DOHH2 (cell line): ENCODE measurements around the gene WDR18.

Experiments
- H3F3A ChIP-seq: fragments of 200-600 bp; sonication (generic), shearing (Covaris generic); 2 replicates; pipeline ENCODE4 v1.6.0; 2016; ENCODE audit warnings: antibody characterized with exemption, mild to moderate bottlenecking; ENCODE audit not compliant: control insufficient read depth, insufficient read depth
- H3K27ac ChIP-seq: fragments of 200-600 bp; sonication (generic); 2 replicates; pipeline ENCODE4 v1.5.1; 2014; ENCODE audit warnings: low read depth, mild to moderate bottlenecking, low read length, moderate library complexity
- H3K27me3 ChIP-seq: fragments of 200-600 bp; sonication (generic); 2 replicates; pipeline ENCODE4 v1.6.1; 2014; ENCODE audit warnings: mild to moderate bottlenecking, low read length, mixed read lengths; ENCODE audit not compliant: control insufficient read depth
- H3K36me3 ChIP-seq: fragments of 200-600 bp; sonication (generic); 2 replicates; pipeline ENCODE4 v1.6.1; 2014; ENCODE audit warnings: mild to moderate bottlenecking, low read length, moderate library complexity, mixed read lengths; ENCODE audit not compliant: control insufficient read depth
- H3K4me1 ChIP-seq: fragments of 200-600 bp; sonication (generic); 2 replicates; pipeline ENCODE4 v1.6.1; 2014; ENCODE audit warnings: mild to moderate bottlenecking, low read length, mixed read lengths; ENCODE audit not compliant: control insufficient read depth
- H3K4me2 ChIP-seq: fragments of 200-600 bp; sonication (generic); 2 replicates; pipeline ENCODE4 v1.6.0; 2014; ENCODE audit warnings: mild to moderate bottlenecking, low read length, moderate library complexity
- H3K4me3 ChIP-seq: fragments of 200-600 bp; sonication (generic); 2 replicates; pipeline ENCODE4 v1.5.1; 2014; ENCODE audit warnings: mild to moderate bottlenecking, low read length, mixed read lengths
- H3K79me2 ChIP-seq: fragments of 200-600 bp; sonication (generic); 2 replicates; pipeline ENCODE4 v1.6.1; 2014; ENCODE audit warnings: mild to moderate bottlenecking, low read length, mixed read lengths; ENCODE audit not compliant: control insufficient read depth
- H3K9me2 ChIP-seq: fragments of 200-600 bp; sonication (generic); replicated peaks from 2 replicates; pipeline ENCODE4 v1.6.1; 2014; ENCODE audit warnings: mild to moderate bottlenecking, low read length, mixed read lengths; ENCODE audit not compliant: control insufficient read depth
- H3K9me3 ChIP-seq: fragments of 200-600 bp; sonication (generic); 2 replicates; pipeline ENCODE4 v1.6.1; 2014; ENCODE audit warnings: antibody characterized with exemption, low read length, mixed read lengths; ENCODE audit not compliant: control insufficient read depth, insufficient read depth
- H4K20me1 ChIP-seq: fragments of 200-600 bp; sonication (generic); 2 replicates; pipeline ENCODE4 v1.6.0; 2014; ENCODE audit warnings: low read depth, mild to moderate bottlenecking, antibody characterized with exemption, low read length, moderate library complexity; ENCODE audit not compliant: control insufficient read depth, insufficient read depth
- CTCF ChIP-seq: fragments of 200-600 bp; sonication (generic); IDR thresholded peaks from one replicate; pipeline ENCODE4 v1.5.1; 2014; ENCODE audit warnings: antibody characterized with exemption, mild to moderate bottlenecking, low read depth, low read length; ENCODE audit not compliant: poor library complexity, severe bottlenecking
- EZH2phosphoT487 ChIP-seq: fragments of 200-600 bp; sonication (generic); IDR thresholded peaks from 2 replicates; pipeline ENCODE4 v1.6.1; 2017; ENCODE audit warnings: borderline replicate concordance, mild to moderate bottlenecking, antibody characterized with exemption, low read length, moderate library complexity, mixed read lengths

WDR18 gene

GRCh38 chr19:952049-952679 is 32.0 kb upstream of the WDR18 start:
- Histone ChIP-seq H3K27ac (no peak overlapping the region), H3K4me1 (peaks cover 52% of the 10 kb centered on the region), H4K20me1 (no peaks in the 10 kb centered on the region; the same call in none of the 2 replicates), H3K36me3 (no peaks in the 10 kb centered on the region), H3K4me3 (no peak overlapping the region), H3K9me3 (no peaks in the 10 kb centered on the region), H3F3A (no peaks in the 10 kb centered on the region), H3K9me2 (no peaks in the 10 kb centered on the region), H3K27me3 (peaks cover 69% of the 10 kb centered on the region), H3K79me2 (no peaks in the 10 kb centered on the region), H3K4me2 (no peak overlapping the region; the same call in 1 of the 2 replicates)
- TF ChIP-seq CTCF (no peak), EZH2phosphoT487 (no peak)

- H3F3A ChIP-seq, result no peaks in the 10 kb centered on the region
- no peaks in the 10 kb centered on the region for H3K9me2 ChIP-seq
- no peak overlapping the region for H3K27ac ChIP-seq
- peaks cover 65% of the 10 kb centered on the region for H3K27me3 ChIP-seq
- peaks cover 45% of the 10 kb centered on the region for H3K4me1 ChIP-seq
- peak overlapping the region; percentile 59 for H3K4me2 ChIP-seq
- TF ChIP-seq EZH2phosphoT487 (no peak), CTCF (no peak)
- no peaks in the 10 kb centered on the region; the same call in none of the 2 replicates for H4K20me1 ChIP-seq
- no peaks in the 10 kb centered on the region for H3K9me3 ChIP-seq
- no peaks in the 10 kb centered on the region for H3K36me3 ChIP-seq
- no peaks in the 10 kb centered on the region for H3K79me2 ChIP-seq
- H3K4me3 ChIP-seq, result peak overlapping the region; percentile 20
Measured at GRCh38 chr19:952680-953444, 31.3 kb upstream of the WDR18 start.

- no peak overlapping the region for H3K27ac ChIP-seq
- H3K27me3 ChIP-seq, result peaks cover 58% of the 10 kb centered on the region
- no peaks in the 10 kb centered on the region for H3K9me2 ChIP-seq
- peak overlapping the region; percentile 59 for H3K4me2 ChIP-seq
- no peaks in the 10 kb centered on the region for H3F3A ChIP-seq
- peaks cover 37% of the 10 kb centered on the region for H3K4me1 ChIP-seq
- TF ChIP-seq EZH2phosphoT487 (no peak), CTCF (no peak)
- H3K4me3 ChIP-seq, result peak overlapping the region; percentile 20
- H3K36me3 ChIP-seq, result no peaks in the 10 kb centered on the region
- no peaks in the 10 kb centered on the region; the same call in 1 of the 2 replicates for H4K20me1 ChIP-seq
- H3K79me2 ChIP-seq, result no peaks in the 10 kb centered on the region
- H3K9me3 ChIP-seq, result no peaks in the 10 kb centered on the region
Measured at GRCh38 chr19:953445-954271, 30.5 kb upstream of the WDR18 start.
